ENCODE measurements around the gene PPP1R1C.

DNA sequence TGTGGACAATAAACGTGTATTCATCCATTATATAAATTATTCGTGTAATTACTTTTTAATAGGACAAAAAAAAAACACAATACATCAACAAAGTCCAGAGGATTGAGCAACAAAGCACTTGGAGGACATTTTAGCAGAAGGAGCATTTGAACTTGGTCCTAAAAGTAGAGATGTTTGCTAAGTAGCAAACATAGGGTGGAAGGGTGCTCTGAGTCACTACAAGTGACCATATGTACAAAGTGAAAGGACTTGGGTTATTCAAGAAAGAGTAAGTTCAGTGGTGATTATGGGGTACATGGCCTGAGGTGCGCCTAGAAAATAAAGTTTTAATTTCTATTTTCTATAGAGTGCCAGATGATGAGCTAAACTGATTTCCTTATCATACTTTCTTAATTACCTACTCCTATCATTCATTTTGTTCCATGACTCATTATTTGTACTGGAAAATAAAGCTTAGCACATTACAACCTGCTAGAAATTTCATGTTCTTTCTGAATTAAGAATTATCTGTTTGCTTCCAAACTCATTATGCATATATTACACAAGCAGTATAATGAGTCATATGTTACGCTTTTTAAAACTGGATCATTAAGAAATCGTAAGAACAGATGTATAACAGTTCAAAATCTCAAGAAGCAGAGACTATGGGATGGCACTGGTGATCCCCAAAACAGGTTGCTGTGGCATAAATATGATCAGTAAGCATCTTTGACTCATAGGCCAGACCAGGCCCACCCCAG, 13.1 kb upstream of the PPP1R1C start:
- TF ChIP-seq CTCF (IDR thresholded peaks at IDR 0.05) (no peak), POLR2A (IDR thresholded peaks at IDR 0.05) (no peak)

Measured in testis (tissue), 2 donors.